Astrocyte (in vitro differentiated cells and primary cell): ENCODE measurements around the gene WAS.

Source experiments
- EZH2 ChIP-seq: IDR thresholded peaks from 2 replicates; pipeline ENCODE4 v1.6.1; 2012; ENCODE audit warnings: mild to moderate bottlenecking, low read length, inconsistent platforms; ENCODE audit not compliant: insufficient read depth
- TF ChIP-seq, protein P1 (sequence below): IDR thresholded peaks from 2 replicates; pipeline ENCODE4 v1.5.1; 2011; ENCODE audit warnings: low read depth, mild to moderate bottlenecking, inconsistent platforms, low read length, moderate library complexity; ENCODE audit not compliant: insufficient read depth

DNA sequence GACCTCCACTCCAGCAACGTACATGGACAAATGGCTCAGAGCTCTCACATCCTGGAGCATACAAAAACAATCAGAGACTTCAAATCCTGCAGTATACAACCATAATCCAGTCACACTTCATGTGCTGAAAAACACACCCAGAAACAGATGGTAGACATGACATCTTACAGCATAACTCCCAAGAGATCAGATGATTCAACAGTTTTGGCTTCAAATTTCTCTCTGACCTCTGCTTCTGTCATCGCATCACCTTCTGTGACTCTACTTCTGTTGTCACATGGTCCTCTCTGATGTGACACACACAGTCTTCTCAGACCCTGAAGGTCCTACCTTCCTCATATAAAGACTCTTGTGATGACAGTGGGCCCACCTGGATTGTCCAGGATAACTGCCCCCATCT is 31.5 kb downstream of the WAS start:
- TF ChIP-seq, protein P1, sequence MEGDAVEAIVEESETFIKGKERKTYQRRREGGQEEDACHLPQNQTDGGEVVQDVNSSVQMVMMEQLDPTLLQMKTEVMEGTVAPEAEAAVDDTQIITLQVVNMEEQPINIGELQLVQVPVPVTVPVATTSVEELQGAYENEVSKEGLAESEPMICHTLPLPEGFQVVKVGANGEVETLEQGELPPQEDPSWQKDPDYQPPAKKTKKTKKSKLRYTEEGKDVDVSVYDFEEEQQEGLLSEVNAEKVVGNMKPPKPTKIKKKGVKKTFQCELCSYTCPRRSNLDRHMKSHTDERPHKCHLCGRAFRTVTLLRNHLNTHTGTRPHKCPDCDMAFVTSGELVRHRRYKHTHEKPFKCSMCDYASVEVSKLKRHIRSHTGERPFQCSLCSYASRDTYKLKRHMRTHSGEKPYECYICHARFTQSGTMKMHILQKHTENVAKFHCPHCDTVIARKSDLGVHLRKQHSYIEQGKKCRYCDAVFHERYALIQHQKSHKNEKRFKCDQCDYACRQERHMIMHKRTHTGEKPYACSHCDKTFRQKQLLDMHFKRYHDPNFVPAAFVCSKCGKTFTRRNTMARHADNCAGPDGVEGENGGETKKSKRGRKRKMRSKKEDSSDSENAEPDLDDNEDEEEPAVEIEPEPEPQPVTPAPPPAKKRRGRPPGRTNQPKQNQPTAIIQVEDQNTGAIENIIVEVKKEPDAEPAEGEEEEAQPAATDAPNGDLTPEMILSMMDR = no peak
- TF ChIP-seq EZH2 = no peak
